Posterior cingulate gyrus (tissue), 11 donors: ENCODE measurements around the gene FLNB.

ENCODE experiments used
- DNase-seq, 10 donors: peaks; one replicate each; pipeline versions ENCODE4 v3.0.0 to v3.0.0-alpha.2; 2020 to 2021; ENCODE audit warnings: mixed read lengths in 3 of 10
- intact Hi-C: fragments of 100-400 bp; cut with DNase I; formaldehyde crosslinking; loops from one replicate; pipeline ENCODE4 v1.15.1; 2023

FLNB gene

DNA sequence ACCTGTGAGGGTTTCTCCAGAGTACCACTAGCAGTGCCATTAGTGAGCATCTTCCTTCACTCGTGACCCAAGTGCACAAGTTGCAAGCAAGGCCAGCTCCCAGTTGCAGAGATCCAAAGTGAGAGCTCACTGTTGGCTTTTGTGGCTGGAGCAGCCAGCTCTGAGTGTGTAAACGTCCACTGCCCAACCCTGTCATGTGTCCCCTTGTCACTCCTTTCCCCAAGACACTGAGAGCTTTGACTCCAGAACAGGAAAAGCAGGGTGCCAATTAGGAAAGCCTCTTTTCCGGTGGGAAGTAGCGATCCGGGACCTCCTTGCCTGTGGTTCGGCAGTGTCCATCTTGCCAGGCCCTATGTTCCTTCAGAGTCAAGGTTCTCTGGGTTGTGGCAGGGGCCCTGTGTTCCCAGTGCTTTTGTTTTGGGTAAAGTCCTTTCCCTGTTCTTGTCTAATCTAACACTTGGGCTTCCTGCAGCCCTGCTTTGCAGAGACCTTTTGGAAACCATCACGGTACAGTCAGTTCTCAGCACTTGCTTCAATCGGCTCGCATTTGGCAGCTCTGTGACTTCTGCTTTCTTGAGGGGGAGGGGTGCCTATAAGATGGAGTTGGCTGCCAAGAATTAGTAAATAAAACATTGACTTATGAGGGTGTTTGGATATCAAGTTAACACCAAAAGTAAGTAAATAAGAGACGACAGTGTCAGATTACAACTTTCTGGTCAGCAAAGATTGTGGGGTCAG, 112.0 kb downstream of the FLNB start:
- DNase-seq: peak in 1 of 10 donors; percentile 7

DNA sequence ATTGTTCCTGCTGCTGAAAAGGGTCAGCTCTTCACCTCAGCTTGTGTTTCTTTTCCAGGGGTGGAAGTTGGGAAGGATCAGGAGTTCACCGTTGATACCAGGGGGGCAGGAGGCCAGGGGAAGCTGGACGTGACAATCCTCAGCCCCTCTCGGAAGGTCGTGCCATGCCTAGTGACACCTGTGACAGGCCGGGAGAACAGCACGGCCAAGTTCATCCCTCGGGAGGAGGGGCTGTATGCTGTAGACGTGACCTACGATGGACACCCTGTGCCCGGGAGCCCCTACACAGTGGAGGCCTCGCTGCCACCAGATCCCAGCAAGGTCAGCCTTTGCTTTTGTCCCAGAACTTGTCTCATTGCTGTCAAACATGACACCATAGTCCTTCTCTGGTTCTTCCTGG, 113.0 kb downstream of the FLNB start:
- DNase-seq: no peak
- intact Hi-C loops: no loop called here

More for the DNA sequence above, 112.0 kb downstream of the FLNB start:
- intact Hi-C loops: no loop called here

DNA sequence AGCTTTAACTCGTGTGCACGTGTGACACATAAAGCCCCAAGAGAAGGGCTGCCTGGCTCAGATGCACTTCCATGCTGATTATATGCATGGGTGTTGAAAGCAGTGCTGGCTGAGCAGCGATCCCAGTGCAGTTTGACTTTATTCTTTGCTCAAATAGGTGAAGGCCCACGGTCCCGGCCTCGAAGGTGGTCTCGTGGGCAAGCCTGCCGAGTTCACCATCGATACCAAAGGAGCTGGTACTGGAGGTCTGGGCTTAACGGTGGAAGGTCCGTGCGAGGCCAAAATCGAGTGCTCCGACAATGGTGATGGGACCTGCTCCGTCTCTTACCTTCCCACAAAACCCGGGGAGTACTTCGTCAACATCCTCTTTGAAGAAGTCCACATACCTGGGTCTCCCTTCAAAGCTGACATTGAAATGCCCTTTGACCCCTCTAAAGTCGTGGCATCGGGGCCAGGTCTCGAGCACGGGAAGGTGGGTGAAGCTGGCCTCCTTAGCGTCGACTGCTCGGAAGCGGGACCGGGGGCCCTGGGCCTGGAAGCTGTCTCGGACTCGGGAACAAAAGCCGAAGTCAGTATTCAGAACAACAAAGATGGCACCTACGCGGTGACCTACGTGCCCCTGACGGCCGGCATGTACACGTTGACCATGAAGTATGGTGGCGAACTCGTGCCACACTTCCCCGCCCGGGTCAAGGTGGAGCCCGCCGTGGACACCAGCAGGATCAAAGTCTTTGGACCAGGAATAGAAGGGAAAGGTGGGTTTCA, 114.9 kb downstream of the FLNB start:
- intact Hi-C loops: no loop called here
- DNase-seq: no peak

GRCh38 chr3:58124387-58124786, 116.2 kb downstream of the FLNB start:
- intact Hi-C loops: no loop called here
- DNase-seq: no peak

DNA sequence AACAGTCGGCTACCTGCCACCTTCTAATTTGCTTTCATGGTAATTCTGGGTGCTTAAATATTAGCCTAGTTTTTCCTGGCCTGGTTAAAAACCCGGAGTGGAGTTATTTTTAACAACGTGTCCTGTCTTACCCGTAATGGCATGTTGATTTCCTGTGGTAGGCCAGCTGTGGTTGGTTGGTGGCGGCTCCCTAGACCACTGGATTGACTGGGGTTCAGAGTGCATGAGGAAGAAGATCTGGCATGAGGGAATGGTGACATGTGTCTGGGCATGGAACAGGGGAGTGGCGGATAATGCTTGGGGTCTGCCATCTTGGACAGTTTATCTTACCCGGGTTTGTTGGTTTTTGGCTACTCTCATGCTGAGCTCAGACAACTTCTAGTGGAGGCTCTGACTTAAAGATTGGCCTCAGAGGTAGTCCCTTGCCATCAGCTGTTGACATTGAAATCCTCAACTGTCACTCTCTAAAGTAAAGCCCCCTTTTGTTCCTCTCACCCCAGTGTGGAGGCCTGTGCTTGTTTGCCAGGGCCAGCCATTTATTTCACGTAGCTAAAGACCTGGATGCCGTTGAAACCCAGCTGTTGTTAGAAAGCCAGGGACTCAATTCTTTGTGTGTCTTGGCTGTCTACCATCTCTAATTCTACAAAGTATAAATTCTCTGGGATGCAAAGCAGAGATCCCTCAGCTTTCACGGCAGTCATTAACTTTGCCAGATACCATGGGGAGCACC, 121.0 kb downstream of the FLNB start:
- intact Hi-C loops: no loop called here
- DNase-seq: no peak

GRCh38 chr3:58130591-58130990, 122.4 kb downstream of the FLNB start:
- DNase-seq: no peak
- intact Hi-C loops: no loop called here

GRCh38 chr3:58131101-58131825, 123.0 kb downstream of the FLNB start:
- DNase-seq: no peak
- intact Hi-C loops: no loop called here

GRCh38 chr3:58132850-58133249, 124.6 kb downstream of the FLNB start:
- no peak for DNase-seq
- intact Hi-C loops: no loop called here

DNA sequence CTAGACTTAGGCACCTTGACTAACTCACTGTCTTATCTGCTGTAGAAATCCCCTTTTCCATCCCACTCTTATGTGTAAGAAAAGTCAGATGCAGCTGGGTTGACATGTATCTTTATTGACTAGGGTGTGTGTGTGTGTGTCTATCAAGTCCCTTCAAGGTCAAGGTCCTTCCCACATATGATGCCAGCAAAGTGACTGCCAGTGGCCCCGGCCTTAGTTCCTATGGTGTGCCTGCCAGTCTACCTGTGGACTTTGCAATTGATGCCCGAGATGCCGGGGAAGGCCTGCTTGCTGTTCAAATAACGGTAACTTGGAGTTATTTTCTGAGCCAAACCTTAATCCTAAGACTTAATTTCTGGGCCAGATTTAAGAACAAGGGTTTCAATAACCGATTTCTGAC, 126.2 kb downstream of the FLNB start:
- DNase-seq: no peak
- intact Hi-C loops: no loop called here

- intact Hi-C loops: no loop called here
- no peak for DNase-seq
Measured at GRCh38 chr3:58135712-58136543, 127.7 kb downstream of the FLNB start.

DNA sequence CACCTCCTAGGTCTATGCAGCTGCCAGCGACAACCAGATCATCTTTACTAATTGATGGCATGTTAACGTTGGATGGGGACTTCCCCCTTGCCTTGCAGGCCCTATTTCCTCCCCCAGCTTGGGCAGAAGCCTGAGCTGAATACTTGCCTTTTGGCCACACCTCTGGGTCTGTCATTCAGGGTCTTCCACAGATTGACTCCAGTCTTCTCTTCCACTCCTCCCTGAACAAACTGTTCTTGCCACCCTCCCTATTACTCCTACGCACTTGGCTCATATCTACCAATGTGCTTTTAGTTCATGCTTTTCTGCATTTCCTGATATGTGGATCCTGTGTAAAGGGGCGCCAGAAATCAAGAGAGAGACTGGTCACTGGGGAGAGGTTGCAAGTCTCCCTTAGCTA, 129.1 kb downstream of the FLNB start:
- no peak for DNase-seq
- intact Hi-C loops: no loop called here

- intact Hi-C loops: no loop called here
- DNase-seq: no peak
Measured at GRCh38 chr3:58141766-58142345, 133.6 kb downstream of the FLNB start.

- no peak for DNase-seq
- intact Hi-C loops: no loop called here
Measured at GRCh38 chr3:58143417-58144055, 135.3 kb downstream of the FLNB start.

GRCh38 chr3:58144478-58145325, 136.5 kb downstream of the FLNB start:
- DNase-seq: no peak
- intact Hi-C loops: no loop called here

DNA sequence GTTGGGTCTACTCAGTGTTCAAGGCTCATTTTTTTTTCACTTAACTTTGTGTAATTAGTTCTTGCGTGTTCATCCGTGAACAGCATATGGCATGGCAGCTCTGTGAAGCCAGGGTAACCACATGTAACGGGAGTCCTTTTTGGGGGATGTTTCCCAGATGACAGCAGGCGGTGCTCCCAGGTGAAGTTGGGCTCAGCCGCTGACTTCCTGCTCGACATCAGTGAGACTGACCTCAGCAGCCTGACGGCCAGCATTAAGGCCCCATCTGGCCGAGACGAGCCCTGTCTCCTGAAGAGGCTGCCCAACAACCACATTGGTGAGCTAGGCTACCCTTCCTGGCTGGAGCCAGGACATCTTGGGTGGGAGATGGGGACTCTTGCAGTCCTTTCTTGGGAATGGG, 139.8 kb downstream of the FLNB start:
- DNase-seq: no peak
- intact Hi-C loops: no loop called here

DNA sequence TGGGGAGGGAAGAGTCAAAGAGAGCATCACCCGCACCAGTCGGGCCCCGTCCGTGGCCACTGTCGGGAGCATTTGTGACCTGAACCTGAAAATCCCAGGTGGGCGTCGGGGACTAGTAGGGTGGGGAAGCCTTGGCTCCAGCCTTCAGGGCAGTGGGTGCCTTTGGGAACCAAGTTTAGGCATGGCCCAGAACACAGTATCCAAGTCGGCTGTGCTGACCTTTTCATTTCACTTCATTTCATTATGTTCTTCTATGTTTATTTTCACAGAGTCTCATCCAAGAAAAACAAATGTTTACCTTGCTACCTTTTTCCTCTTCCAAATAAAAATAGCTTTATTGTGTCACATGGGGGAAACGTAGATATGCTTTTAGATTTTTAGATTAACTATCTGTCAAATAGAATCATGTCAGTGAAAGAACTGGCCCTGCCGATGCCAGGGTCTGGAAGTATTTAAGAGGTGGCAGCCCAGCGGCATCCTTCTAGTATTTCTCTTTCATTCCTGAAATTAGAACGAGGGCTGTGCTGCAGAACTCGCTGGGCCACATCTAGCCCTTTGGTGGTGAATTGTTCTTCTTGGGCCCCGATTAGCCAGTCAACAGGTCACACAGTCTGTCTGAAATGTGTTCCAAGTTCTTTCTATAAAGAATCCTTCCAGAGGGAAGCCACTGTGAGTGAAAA, 142.0 kb downstream of the FLNB start:
- DNase-seq: no peak
- intact Hi-C loops: no loop called here

- intact Hi-C loops: no loop called here
- DNase-seq: no peak
Measured at GRCh38 chr3:58150810-58151199, 142.6 kb downstream of the FLNB start.

DNA sequence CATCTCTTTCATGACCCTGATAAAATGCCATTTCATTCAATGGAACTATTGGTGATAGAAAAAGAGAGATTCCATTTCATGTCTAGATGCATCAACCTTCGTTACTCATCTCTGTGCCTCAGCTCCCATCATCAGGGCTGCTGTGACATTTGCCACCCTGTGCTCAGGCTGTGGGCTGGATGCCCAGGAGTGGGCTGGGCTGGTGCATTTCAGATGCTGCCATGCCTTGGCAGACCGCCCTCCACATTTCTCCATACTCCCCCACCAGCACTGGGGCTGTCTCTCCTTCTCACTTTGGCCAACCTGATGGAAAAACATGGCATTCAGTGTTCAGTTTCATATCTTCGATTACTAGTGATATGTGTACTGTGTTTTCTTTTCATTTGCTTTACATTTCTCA, 143.4 kb downstream of the FLNB start:
- peak; percentile 47 to 95 (median 70) for DNase-seq
- intact Hi-C loops: no loop called here
